GDM1 (cell line): ENCODE data around the gene SPEG.
"Not testable (repeated sequence)": the region's sequence is repeated elsewhere in the genome, so short reads cannot be mapped to it uniquely, and the experiment has no call there.

ENCODE experiments used
- DNase-seq: peaks from one replicate; lab custom pipeline; 2025; lab: John Stamatoyannopoulos, UW

The SPEG gene

DNA sequence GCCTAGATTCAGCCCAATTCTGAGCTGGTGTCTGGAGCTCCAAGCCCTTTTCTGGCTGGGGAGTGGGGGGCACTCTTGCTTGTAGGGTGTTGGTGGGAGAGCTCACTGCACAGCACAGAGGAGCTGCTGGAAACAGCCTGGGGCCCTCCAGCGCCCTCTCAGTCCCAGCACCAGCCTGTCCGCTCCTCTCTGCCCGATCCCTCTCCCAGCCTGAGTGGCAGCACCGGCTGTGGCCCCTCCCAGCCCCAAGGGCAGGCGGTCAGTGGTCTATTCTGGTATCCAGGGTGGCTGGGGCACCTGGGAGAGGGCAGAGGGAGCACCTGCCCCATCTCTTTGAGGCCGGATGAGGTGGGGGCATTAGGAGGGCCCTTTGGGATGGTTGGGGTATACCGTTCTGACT, 29.7 kb upstream of the SPEG start:
- no peak for DNase-seq

DNA sequence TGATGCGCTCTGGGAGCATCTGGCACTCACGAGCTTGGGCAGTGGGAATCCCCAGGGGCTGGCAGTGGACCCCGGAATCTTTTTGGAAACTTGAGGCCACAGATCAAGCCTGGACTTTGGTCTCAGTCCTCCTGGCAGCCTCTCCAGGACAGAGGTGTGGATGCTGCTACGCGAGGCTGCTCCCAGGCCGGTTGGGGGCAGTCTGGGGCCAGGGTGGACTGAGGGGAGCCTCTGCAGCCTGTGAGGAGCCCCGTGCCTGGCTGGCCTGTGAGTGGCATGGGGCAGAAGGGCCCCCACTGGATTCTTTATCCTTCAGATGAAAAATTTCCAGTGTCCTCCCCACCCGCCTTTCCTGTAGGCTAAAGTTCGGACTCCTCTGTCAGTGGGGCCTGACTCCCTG, 29.2 kb upstream of the SPEG start:
- no peak for DNase-seq

DNA sequence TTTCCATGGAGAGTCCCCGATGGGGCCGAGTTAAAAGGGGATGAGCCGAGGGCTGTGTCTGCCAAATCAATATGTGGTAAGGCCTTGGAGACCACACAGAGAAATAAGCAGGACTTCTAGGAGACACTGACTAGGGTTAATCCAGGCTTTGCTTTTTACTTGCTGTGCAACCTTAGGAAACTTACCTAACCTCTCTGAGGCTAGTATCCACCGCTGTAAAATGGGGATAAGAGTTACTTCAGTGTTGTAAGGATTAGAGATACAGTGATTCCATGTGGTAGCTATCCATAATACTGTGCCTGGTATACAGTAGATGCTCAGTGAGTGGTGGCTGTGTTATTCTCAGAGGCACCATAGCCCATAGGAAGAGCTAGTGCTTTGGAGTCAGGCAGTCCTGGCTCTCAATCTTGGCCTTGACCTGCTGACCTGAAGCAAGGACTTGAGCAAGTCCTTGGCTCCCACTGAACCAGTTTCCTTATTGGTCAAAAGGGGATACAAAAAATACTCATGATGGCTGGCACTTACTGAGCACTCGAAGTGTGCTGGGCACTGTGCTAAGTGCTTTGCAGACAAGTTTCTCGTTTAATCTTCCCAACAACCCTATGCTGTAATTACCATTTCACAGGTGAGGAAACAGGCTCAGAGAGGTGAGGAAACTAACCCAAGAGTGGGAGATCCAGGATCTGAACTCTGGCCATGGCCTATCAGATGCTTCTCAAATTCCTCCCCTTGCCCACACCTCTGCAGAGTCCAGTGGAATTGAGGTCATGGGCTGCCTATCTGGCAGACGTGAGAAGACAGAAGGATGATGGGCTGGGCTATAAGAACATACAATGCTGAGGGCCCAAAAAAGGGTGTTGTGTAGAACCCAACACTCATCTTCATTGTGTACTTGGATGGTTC, 28.4 kb upstream of the SPEG start:
- DNase-seq: no peak

GRCh38 chr2:219406861-219407230, 27.8 kb upstream of the SPEG start:
- no peak for DNase-seq

DNA sequence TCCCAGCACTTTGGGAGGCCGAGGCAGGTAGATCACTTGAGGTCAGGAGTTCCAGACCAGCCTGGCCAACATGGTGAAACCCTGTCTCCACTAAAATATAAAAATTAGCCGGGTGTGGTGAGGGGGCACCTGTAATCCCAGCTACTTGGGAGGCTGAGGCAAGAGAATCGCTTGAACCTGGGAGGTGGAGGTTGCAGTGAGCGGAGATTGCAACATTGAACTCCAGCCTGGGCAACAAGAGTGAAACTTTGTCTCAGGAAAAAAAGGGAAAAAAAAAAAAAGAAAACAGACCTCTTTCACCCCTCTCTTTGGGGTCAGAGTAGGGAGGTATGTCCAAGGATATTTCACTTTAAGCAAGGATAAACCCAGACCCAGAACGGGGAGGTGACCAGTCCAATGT, 27.3 kb upstream of the SPEG start:
- not testable (repeated sequence) for DNase-seq

DNA sequence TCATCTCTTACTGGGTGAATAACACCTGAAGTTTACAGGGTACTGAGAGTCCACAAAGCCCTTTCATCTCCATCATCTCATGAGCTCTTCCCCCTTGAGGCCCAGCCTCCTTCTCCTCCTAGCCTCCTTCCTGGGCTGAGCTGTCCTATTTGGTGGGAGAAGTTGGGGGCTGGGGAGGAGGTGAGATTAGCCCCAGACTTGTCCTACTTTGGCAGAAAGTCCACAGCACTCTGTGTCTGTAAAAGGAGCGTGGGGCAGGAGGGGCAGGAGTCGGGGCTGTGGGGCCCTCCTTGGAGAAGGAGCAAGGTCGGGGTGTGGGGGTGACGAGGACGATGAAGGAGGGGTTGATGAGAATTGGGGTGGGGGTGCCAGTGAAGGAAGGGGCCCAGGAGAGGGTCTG, 26.4 kb upstream of the SPEG start:
- no peak for DNase-seq

DNA sequence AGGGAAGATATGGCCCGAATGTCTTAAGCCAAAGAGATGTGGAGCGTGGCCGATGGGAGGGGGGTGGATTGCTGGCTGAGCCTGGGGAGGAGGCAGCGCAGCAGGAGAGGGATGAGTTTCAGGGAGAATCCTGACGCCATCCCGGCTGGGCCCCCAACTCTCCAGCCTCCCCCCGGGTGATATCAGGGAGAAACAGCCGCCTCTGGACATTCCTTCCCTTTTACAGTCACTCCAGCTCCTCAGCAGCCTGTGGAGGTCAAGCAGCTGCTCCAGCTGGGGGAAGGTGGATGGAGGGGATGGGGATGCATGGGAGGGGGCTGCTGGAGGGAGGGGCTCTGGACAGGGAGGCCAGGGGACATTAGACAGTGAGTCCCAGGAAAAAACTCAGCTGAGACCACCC, 26.0 kb upstream of the SPEG start:
- no peak for DNase-seq

DNA sequence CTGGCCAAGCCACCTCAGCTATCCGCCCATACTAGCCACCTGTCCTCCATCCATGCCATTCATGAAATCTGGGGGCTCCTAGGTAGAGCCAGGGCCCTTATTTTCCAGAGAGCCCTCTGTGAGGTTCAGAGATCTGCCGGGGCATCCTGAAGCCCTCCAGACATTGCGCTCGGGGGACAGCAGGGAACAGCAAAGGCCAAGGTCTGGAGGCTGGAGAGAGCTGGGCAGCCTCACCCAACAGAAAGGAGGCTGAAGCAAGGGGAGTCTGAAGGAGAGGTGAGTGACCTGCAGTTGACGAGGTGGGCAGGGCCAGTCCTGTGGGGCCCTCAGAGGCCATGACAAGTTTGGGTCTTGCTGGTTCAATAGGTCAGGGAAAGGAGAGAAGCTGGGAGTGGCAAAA, 25.0 kb upstream of the SPEG start:
- DNase-seq: no peak

DNA sequence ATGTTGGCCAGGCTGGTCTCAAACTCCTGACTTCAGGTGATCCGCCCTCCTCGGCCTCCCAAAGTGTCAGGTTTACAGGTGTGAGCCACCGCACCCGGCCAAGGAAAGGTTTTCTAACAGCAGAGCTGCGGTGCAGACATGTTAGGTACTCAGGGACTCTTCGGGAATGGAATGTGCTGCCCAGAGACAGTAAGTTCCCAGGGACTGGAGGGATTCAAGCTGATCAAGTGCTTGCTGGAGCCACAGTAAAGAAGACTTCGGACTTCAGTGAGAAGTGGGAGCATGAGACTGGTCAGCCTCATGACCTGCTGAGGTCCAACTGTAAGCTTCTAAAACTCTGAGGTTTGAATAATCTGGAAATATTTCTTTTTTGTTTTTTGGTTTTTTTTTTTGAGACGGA, 24.3 kb upstream of the SPEG start:
- no peak for DNase-seq

DNA sequence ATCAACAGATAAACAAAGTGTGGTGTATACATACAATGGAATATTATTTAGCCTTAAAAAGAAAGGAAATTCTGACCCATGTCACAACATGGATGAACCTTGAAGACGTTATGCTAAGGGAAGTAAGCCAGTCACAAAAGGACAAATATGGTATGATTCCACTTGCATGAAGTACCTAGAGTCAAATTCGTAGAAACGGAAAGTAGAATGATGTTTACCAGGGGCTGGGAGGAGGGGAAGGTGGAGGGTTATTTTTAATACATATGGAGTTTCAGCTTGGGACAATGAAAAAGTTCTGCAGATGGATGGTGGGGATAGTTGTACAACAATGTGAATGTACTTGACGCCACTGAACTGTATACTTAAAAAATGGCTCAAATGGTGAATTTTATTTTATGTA, 19.8 kb upstream of the SPEG start:
- DNase-seq: no peak

DNA sequence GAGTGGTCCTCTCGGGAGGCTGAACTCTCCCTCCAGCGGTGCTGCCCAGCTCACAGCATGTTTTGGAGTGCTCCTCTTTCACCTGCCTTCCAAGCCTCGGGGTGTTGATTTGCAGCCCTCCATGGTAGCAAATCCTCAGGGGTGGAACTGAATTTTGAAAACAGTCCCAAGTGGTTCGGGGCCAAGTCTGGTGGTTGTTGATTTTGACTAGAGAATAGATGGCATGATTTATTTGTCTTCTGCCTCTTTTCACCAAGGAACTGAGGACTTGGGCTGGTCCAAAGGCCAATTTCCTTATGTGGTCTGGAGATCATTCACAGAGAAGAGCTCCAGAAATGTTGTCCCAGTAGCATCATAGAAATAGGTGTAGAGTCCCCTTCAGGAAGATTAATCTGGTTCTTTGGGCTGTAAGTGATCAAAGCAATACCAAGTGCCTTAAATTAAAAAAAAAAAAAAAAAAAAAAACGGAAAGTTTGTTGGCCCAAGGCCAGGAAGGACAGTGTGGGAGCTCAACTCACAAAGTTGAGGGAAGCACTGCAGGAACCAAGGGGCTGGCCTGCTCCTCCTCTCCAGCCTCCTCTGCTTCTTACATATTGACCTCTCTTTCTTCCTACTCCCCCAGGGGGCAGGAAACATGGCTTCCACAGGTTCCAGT, 18.9 kb upstream of the SPEG start:
- DNase-seq: no peak

GRCh38 chr2:219416235-219416602, 18.4 kb upstream of the SPEG start:
- no peak for DNase-seq

DNA sequence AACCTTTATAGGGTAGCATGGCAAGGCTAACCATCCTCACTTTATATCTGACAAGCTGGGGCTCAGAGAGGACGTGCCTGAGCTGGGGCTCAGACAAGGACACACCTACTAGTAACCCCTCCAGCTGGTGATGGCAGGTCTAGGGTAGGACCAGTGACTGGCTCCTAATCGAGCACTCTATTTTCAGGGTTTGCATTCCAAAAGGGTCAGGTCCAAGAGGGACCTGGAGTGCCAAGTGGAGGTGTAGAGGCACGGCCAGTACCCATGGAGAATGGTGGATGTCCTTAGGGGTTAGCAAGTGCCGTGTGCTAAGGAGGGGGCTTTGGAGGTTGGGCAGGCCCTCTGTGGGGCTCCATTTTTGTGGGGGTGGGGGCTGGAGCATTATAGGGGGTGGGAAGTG, 17.7 kb upstream of the SPEG start:
- no peak for DNase-seq

- no peak for DNase-seq
Measured at GRCh38 chr2:219417374-219417773, 17.3 kb upstream of the SPEG start.

GRCh38 chr2:219418155-219419011, 16.3 kb upstream of the SPEG start, which contains the start of gene DES:
TSS of gene DES (plus strand) at chr2:219418377. CDS start at chr2:219418463, 86 bp downstream.
- no peak for DNase-seq

DNA sequence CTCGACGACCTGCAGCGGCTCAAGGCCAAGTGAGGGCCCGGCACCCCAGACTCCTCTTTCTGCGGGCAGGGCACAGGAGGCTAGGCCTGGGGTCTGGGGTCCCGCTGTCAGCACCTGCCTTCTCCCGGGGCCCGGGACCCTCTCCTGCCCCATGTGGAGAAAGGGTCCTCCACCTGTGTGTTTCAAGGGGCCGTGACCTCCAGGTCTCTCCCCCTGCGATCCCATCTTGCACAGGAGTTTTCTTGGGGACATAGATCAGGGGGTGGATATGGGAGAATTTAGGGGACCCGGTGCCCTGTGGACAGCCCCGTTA, 15.7 kb upstream of the SPEG start:
- no peak for DNase-seq

DNA sequence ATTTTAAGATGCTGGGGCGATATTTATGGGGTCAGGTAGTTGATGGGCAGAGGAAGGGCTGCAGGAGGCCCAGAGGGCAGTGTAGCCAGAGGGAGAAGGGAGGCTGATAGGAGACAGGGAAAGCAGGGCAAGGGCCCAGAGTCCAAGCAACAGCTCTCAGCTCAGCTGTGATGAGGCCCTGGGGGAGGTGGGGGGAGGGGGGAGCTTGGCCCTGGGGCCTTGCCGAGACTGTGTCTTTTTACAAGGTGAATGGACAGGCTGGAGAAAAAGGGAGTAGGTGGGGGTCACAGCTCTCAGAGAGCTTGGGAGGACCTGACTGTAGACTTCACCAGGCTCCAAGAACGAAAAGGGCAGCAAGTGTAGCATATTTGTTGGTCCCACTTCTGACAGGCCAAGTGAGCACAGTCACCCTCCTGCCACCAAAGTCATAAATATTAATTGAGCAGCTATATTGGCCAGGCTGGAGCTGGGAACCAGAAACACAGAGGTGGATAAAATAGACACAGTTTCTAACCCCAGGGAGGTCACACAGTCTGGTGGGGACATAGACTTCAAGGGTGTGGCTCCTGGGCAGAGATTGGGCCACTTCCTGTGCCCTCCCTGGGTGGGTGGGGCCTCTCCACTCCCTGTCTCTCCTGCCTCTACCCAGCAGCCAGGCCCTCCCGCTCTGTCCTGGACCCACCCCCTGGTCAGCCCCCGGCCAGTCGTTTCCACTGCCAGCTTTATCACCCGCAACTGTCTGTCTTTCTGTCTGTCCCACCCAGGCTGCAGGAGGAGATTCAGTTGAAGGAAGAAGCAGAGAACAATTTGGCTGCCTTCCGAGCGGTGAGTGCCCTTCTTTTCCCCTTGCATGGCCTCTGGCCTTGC, 15.1 kb upstream of the SPEG start:
- DNase-seq: no peak

- DNase-seq: no peak
Measured at GRCh38 chr2:219420687-219421086, 14.0 kb upstream of the SPEG start.

DNA sequence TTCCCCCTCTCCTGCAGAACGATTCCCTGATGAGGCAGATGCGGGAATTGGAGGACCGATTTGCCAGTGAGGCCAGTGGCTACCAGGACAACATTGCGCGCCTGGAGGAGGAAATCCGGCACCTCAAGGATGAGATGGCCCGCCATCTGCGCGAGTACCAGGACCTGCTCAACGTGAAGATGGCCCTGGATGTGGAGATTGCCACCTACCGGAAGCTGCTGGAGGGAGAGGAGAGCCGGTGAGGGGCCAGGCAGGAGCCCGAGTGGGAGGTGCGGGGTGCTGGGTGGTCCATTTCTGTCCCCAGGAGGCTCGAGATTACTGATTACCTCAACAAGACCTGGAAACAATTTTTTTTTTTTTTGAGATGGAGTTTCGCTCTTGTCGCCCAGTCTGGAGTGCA, 13.3 kb upstream of the SPEG start:
- DNase-seq: no peak

DNA sequence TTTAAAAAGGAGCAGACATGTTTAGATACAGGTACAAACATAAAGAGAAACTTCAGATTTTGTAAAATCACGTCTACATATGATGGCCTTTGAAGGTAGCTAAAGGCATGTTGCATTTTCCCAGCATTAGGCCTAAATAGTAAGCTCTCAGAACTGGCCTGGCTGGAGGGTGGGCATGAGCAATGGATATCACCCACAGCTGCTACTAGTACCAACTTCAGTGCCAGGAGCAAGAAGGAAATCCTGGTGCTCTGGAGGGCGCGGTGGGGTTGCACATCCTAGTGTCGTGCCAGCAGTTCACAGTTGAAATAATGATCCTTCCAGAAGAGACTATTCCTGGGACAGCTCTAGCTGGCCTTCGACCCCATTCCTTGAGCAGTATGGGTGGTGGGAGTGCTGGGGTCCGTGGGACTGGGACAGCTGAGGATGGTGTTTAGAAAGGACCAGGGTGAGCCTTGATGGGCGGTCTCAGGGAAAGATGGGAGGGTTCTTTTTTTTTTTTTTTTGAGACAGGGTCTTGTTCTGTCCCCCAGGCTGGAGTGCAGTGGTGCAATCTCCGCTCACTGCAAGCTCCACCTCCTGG, 11.6 kb upstream of the SPEG start:
- no peak for DNase-seq

DNA sequence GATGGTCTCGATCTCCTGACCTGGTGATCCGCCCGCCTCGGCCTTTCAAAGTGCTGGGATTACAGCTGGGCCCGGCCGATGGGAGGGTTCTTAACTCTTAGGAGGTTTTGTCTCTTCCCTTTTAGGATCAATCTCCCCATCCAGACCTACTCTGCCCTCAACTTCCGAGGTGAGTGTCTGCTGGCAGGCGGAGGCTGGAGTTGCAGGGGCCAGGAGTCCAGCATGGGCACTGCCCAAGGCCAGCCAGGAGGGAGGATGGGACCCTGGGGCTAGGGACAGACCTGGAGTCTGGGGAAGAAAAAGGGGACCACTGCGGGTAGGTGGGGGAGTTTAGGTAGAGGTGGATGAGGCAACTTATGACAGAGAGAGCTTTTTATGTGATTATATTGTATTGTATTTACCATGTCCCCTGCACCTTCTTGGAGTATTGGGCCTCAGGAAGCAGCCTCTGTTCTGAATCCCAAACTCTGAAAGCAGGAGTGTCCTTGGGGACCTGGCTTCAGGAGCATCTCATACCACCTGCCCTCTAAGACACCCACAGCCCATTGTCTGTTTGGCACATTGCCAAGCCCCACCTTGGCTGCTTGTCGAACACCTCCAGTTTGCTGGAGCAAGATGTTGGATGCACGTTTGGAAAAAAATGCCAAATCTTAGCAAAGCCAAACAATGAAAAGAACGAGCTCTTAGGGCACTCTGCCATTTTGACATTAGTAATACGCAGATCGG, 10.8 kb upstream of the SPEG start:
- no peak for DNase-seq
